Osteocyte (in vitro differentiated cells): Measurements from ENCODE around the gene FCHSD2. TPM values are rescaled to one million over a fixed set of nuclear protein-coding genes. Genes with fewer than 3 reads are reported as not detected.

Source experiments
- DNase-seq: peaks from one replicate; pipeline ENCODE4 v3.0.0; 2021; ENCODE audit warnings: mixed read lengths; ENCODE audit not compliant: unreplicated experiment; ENCODE audit errors: extremely low spot score
- H3K27ac Mint-ChIP-seq: one replicate; pipeline ENCODE4 v1.8.0; 2021; ENCODE audit warnings: mild to moderate bottlenecking, mixed read lengths; ENCODE audit not compliant: unreplicated experiment
- H3K27me3 Mint-ChIP-seq: one replicate; pipeline ENCODE4 v1.8.0; 2021; ENCODE audit warnings: mixed read lengths; ENCODE audit not compliant: unreplicated experiment
- H3K36me3 Mint-ChIP-seq: one replicate; pipeline ENCODE4 v1.8.0; 2021; ENCODE audit warnings: mixed read lengths; ENCODE audit not compliant: unreplicated experiment
- H3K4me1 Mint-ChIP-seq: one replicate; pipeline ENCODE4 v1.8.0; 2021; ENCODE audit warnings: mixed read lengths; ENCODE audit not compliant: unreplicated experiment
- H3K4me3 Mint-ChIP-seq: one replicate; pipeline ENCODE4 v1.8.0; 2021; ENCODE audit warnings: mild to moderate bottlenecking, moderate library complexity, mixed read lengths; ENCODE audit not compliant: unreplicated experiment
- H3K9me3 Mint-ChIP-seq: one replicate; pipeline ENCODE4 v1.8.0; 2021; ENCODE audit warnings: mixed read lengths; ENCODE audit not compliant: unreplicated experiment
- CTCF ChIP-seq: fragments of 200-600 bp; sonication (generic); IDR thresholded peaks from 2 replicates; pipeline ENCODE4 v1.5.0; 2021; ENCODE audit warnings: antibody characterized with exemption, mild to moderate bottlenecking, moderate library complexity
- total RNA-seq: library from RNA; stranded (reverse); gene quantifications from 2 replicates; pipeline ENCODE4 v1.2.1, GENCODE V29; 2021

Gene FCHSD2
- total RNA-seq, 1 donor from 2014 or later = 39.4 TPM

DNA sequence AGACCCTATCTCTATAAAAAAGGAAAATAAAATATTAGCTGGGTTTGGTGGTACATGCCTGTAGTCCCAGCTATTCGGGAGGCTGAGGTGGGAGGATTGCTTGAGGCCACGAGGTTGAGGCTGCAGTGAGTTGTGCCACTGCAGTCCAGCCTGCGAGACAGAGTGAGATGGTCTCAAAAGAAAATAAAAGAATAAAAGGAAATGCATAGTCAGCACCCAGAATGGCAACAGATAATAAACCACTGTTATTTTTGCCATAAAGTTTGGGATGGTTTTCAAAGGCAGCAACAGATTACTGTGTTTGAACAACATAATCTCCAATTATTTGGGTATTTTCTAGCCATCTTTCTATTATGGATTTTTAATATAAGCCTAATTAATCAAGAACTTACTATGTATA is 266.0 kb downstream of the FCHSD2 start:
- H3K9me3 Mint-ChIP-seq = peaks cover 6% of the 10 kb centered on the region
- no peaks in the 10 kb centered on the region for H3K27me3 Mint-ChIP-seq
- no peak for DNase-seq
- H3K27ac Mint-ChIP-seq = no peak overlapping the region
- H3K36me3 Mint-ChIP-seq = peaks cover 21% of the 10 kb centered on the region
- no peak for TF ChIP-seq CTCF
- H3K4me3 Mint-ChIP-seq = no peak overlapping the region
- peaks cover 6% of the 10 kb centered on the region for H3K4me1 Mint-ChIP-seq

DNA sequence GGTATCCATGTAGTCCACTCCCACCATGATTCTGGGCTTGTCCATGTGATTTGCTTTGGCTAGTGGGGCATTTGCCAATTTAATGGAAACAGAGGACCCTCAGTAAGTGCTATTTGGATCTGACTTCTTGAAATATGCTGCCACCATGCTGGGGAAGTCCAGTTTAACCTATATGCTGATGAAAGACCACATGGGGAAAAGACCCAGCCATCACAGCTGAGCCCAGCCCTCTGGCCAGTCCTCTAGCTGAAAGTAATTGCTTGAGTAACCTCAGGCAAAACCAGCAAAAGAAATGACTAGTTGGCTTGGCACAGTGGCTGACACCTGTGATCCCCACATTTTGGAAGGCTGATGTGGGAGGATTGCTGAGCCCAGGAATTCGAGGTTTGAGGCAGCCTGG is 266.4 kb downstream of the FCHSD2 start:
- Mint-ChIP-seq H3K4me1 (peaks cover 10% of the 10 kb centered on the region), H3K36me3 (peaks cover 19% of the 10 kb centered on the region), H3K9me3 (peaks cover 6% of the 10 kb centered on the region), H3K27ac (no peak overlapping the region), H3K27me3 (no peaks in the 10 kb centered on the region), H3K4me3 (no peak overlapping the region)
- DNase-seq = no peak
- no peak for TF ChIP-seq CTCF

DNA sequence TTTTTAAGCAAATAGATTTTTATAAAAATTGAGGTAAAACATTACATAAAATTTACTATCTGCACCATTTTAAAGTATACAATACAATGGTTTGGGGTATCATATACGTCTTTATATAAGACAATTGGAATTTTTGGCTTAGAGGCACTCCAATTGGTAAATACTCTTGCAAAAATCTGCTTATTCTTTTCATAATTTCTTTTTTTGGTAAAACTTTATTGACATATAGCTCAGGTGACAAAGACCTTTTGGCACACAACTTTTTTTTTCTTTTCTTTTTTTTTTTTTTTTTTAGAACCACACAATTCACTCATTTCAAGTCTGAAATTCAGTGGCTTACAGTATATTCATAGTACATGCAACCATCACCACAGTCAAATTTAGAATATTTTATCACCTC is 270.1 kb downstream of the FCHSD2 start:
- H3K4me3 Mint-ChIP-seq = no peak overlapping the region
- TF ChIP-seq CTCF = no peak
- peaks cover 20% of the 10 kb centered on the region for H3K4me1 Mint-ChIP-seq
- H3K9me3 Mint-ChIP-seq = no peaks in the 10 kb centered on the region
- no peaks in the 10 kb centered on the region for H3K27me3 Mint-ChIP-seq
- no peak overlapping the region for H3K27ac Mint-ChIP-seq
- DNase-seq = no peak
- peaks cover 19% of the 10 kb centered on the region for H3K36me3 Mint-ChIP-seq

GRCh38 chr11:72871119-72871518 is 271.0 kb downstream of the FCHSD2 start:
- Mint-ChIP-seq H3K9me3 (no peaks in the 10 kb centered on the region), H3K36me3 (peaks cover 19% of the 10 kb centered on the region), H3K4me1 (peaks cover 29% of the 10 kb centered on the region), H3K27me3 (no peaks in the 10 kb centered on the region), H3K27ac (no peak overlapping the region), H3K4me3 (no peak overlapping the region)
- no peak for DNase-seq
- TF ChIP-seq CTCF = no peak

- no peak for DNase-seq
- no peaks in the 10 kb centered on the region for H3K27me3 Mint-ChIP-seq
- no peak for TF ChIP-seq CTCF
- no peak overlapping the region for H3K27ac Mint-ChIP-seq
- H3K9me3 Mint-ChIP-seq = no peaks in the 10 kb centered on the region
- no peak overlapping the region for H3K4me3 Mint-ChIP-seq
- H3K36me3 Mint-ChIP-seq = peaks cover 17% of the 10 kb centered on the region
- H3K4me1 Mint-ChIP-seq = peaks cover 42% of the 10 kb centered on the region
Observed at GRCh38 chr11:72869831-72870230, 272.3 kb downstream of the FCHSD2 start.
